Measurements from ENCODE around the gene FAM53B. TPM values are rescaled to one million over a fixed set of nuclear protein-coding genes. Genes with fewer than 3 reads are reported as not detected.

FAM53B gene
- total RNA-seq, 1 experiment from 2014 or later, result 11.2 TPM

- CTCF ChIA-PET, result no interaction called here
- no peak for DNase-seq
- Mint-ChIP-seq H3K4me1 (ENCODE audit: low read depth, unreplicated experiment) (no peaks in the 10 kb centered on the region), H3K4me3 (ENCODE audit: low read depth, unreplicated experiment) (no peak overlapping the region), H3K27me3 (ENCODE audit: unreplicated experiment) (no peaks in the 10 kb centered on the region), H3K9me3 (ENCODE audit: low read depth, unreplicated experiment) (no peaks in the 10 kb centered on the region), H3K36me3 (ENCODE audit: insufficient read depth, unreplicated experiment) (no peaks in the 10 kb centered on the region), H3K27ac (ENCODE audit: unreplicated experiment) (no peak overlapping the region)
- no TSS peak for BruUV-seq (replicated peaks)
- intact Hi-C loops (cut with micrococcal nuclease; ENCODE audit: unreplicated experiment), result no loop called here
- TF ChIP-seq CTCF (IDR thresholded peaks at IDR 0.05; ENCODE audit: unreplicated experiment), result no peak
Observed at GRCh38 chr10:124665091-124665490, 79.1 kb downstream of the FAM53B start.

GRCh38 chr10:124663766-124664360 lies 80.3 kb downstream of the FAM53B start:
- BruUV-seq (replicated peaks), result no TSS peak
- Mint-ChIP-seq H3K9me3 (ENCODE audit: low read depth, unreplicated experiment) (no peaks in the 10 kb centered on the region), H3K4me1 (ENCODE audit: low read depth, unreplicated experiment) (no peaks in the 10 kb centered on the region), H3K36me3 (ENCODE audit: insufficient read depth, unreplicated experiment) (no peaks in the 10 kb centered on the region), H3K27me3 (ENCODE audit: unreplicated experiment) (no peaks in the 10 kb centered on the region), H3K4me3 (ENCODE audit: low read depth, unreplicated experiment) (no peak overlapping the region), H3K27ac (ENCODE audit: unreplicated experiment) (no peak overlapping the region)
- no peak for TF ChIP-seq CTCF (IDR thresholded peaks at IDR 0.05; ENCODE audit: unreplicated experiment)
- DNase-seq, result no peak
- intact Hi-C loops (cut with micrococcal nuclease; ENCODE audit: unreplicated experiment), result no loop called here
- CTCF ChIA-PET, result no interaction called here

- Mint-ChIP-seq H3K4me3 (ENCODE audit: low read depth, unreplicated experiment) (no peak overlapping the region), H3K27ac (ENCODE audit: unreplicated experiment) (no peak overlapping the region), H3K27me3 (ENCODE audit: unreplicated experiment) (no peaks in the 10 kb centered on the region), H3K4me1 (ENCODE audit: low read depth, unreplicated experiment) (no peaks in the 10 kb centered on the region), H3K9me3 (ENCODE audit: low read depth, unreplicated experiment) (no peaks in the 10 kb centered on the region), H3K36me3 (ENCODE audit: insufficient read depth, unreplicated experiment) (no peaks in the 10 kb centered on the region)
- CTCF ChIA-PET, result no interaction called here
- TF ChIP-seq CTCF (IDR thresholded peaks at IDR 0.05; ENCODE audit: unreplicated experiment), result no peak
- intact Hi-C loops (cut with micrococcal nuclease; ENCODE audit: unreplicated experiment), result no loop called here
- DNase-seq, result no peak
- BruUV-seq (replicated peaks), result no TSS peak
Observed at GRCh38 chr10:124663228-124663627, 81.0 kb downstream of the FAM53B start.

- no TSS peak for BruUV-seq (replicated peaks)
- CTCF ChIA-PET, result interaction anchor here (1.4 kb wide), 1 partner anchor 80 kb away, joined by 3 read pairs; no protein-coding TSS in a partner anchor
Observed at GRCh38 chr10:124661660-124662180, 82.5 kb downstream of the FAM53B start.

More at GRCh38 chr10:124661660-124662180, 82.5 kb downstream of the FAM53B start:
- intact Hi-C loops (cut with micrococcal nuclease; ENCODE audit: unreplicated experiment), result no loop called here
- no peaks in the 10 kb centered on the region for H3K4me1 Mint-ChIP-seq (ENCODE audit: low read depth, unreplicated experiment)
- DNase-seq, result no peak
- H3K9me3 Mint-ChIP-seq (ENCODE audit: low read depth, unreplicated experiment), result no peaks in the 10 kb centered on the region
- H3K27me3 Mint-ChIP-seq (ENCODE audit: unreplicated experiment), result no peaks in the 10 kb centered on the region
- H3K36me3 Mint-ChIP-seq (ENCODE audit: insufficient read depth, unreplicated experiment), result no peaks in the 10 kb centered on the region
- no peak overlapping the region for H3K4me3 Mint-ChIP-seq (ENCODE audit: low read depth, unreplicated experiment)
- no peak for TF ChIP-seq CTCF (IDR thresholded peaks at IDR 0.05; ENCODE audit: unreplicated experiment)
- no peak overlapping the region for H3K27ac Mint-ChIP-seq (ENCODE audit: unreplicated experiment)

Data from Calu3 (cell line).